Calu3 (cell line): Measurements from ENCODE around the gene PICALM. TPM values are rescaled to one million over a fixed set of nuclear protein-coding genes. Genes with fewer than 3 reads are reported as not detected.

Source experiments
- Bru-seq: library from RNA; stranded (reverse); fragments of 400-500 nt; gene quantifications from one replicate; lab custom pipeline; 2021; lab: Mats Ljungman, UMichigan
- BruChase-seq, 2 experiments: library from RNA; stranded (reverse); fragments of 400-500 nt; gene quantifications; one replicate each; lab custom pipeline; 2021; lab: Mats Ljungman, UMichigan
- BruUV-seq: library from RNA; stranded (reverse); fragments of 400-500 nt; replicated peaks from 2 replicates; lab custom pipeline; 2021; lab: Mats Ljungman, UMichigan
- CTCF ChIA-PET: fragments of 300-600 bp; sonication (Branson Sonifier 250); formaldehyde crosslinking; loops from one replicate; lab custom pipeline; 2022; ENCODE audit warnings: antibody characterized with exemption; lab: Charles Lee
- DNase-seq: peaks from one replicate; pipeline ENCODE4 v3.0.0; 2022
- H3K27ac Mint-ChIP-seq: one replicate; pipeline ENCODE4 v1.8.0; 2022; ENCODE audit warnings: mixed read lengths; ENCODE audit not compliant: unreplicated experiment
- H3K27me3 Mint-ChIP-seq: one replicate; pipeline ENCODE4 v1.8.0; 2022; ENCODE audit warnings: mixed read lengths; ENCODE audit not compliant: unreplicated experiment
- H3K36me3 Mint-ChIP-seq: one replicate; pipeline ENCODE4 v1.8.0; 2022; ENCODE audit warnings: mild to moderate bottlenecking, moderate library complexity, mixed read lengths; ENCODE audit not compliant: insufficient read depth, unreplicated experiment
- H3K4me1 Mint-ChIP-seq: one replicate; pipeline ENCODE4 v1.8.0; 2022; ENCODE audit warnings: mild to moderate bottlenecking, low read depth, mixed read lengths; ENCODE audit not compliant: unreplicated experiment
- H3K4me3 Mint-ChIP-seq: one replicate; pipeline ENCODE4 v1.8.0; 2022; ENCODE audit warnings: mild to moderate bottlenecking, low read depth, moderate library complexity, mixed read lengths; ENCODE audit not compliant: unreplicated experiment
- H3K9me3 Mint-ChIP-seq: one replicate; pipeline ENCODE4 v1.8.0; 2022; ENCODE audit warnings: low read depth, mixed read lengths; ENCODE audit not compliant: unreplicated experiment
- CTCF ChIP-seq: fragments of 200-600 bp; IDR thresholded peaks from one replicate; pipeline ENCODE4 v1.8.0; 2022; ENCODE audit warnings: antibody characterized with exemption; ENCODE audit not compliant: unreplicated experiment
- intact Hi-C: fragments of 100-400 bp; cut with micrococcal nuclease; formaldehyde crosslinking; loops from one replicate; pipeline ENCODE4 v1.10.0; 2022; ENCODE audit not compliant: unreplicated experiment
- long read RNA-seq: library from polyadenylated mRNA; stranded (forward); transcript quantifications from one replicate; pipeline ENCODE4 v2.0.0, GENCODE V29; 2022
- total RNA-seq: library from RNA; stranded (reverse); gene quantifications from 2 replicates; pipeline ENCODE4 v1.2.3, GENCODE V29; 2022

The PICALM gene
- total RNA-seq (116 and 124 TPM in 2 replicates), Bru-seq, nascent RNA (percentile 97 among the genes with signal in this experiment), BruChase-seq, experiment 1, labeled RNA remaining after a 6-hour chase (percentile 94 among the genes with signal in this experiment), BruChase-seq, experiment 2, labeled RNA remaining after a 2-hour chase (percentile 93 among the genes with signal in this experiment)
- long read RNA-seq, partial matches to known transcripts: 4 of 30 reads
- long read RNA-seq, other reads (novel, unspliced or antisense): 22 of 30 reads

GRCh38 chr11:86068951-86069407 is at the start of gene PICALM:
TSS of gene PICALM (minus strand) at chr11:86069084. CDS start at chr11:86068780, 304 bp downstream.
- Mint-ChIP-seq H3K4me1 (peaks cover 28% of the 10 kb centered on the region), H3K36me3 (peaks cover 47% of the 10 kb centered on the region), H3K27ac (peak within 1 kb of the TSS; percentile 99), H3K27me3 (no peaks in the 10 kb centered on the region), H3K9me3 (no peaks in the 10 kb centered on the region), H3K4me3 (peak within 1 kb of the TSS; percentile 99)
- intact Hi-C loops: loop anchor here (1.0 to 5.0 kb wide), 4 partner anchors 22 to 148 kb away; no protein-coding TSS in a partner anchor
- DNase-seq: peak; percentile 94
- no peak for TF ChIP-seq CTCF
- no TSS peak for BruUV-seq
- CTCF ChIA-PET: interaction anchor here (0.7 to 3.3 kb wide), 7 partner anchors 25 to 125 kb away, joined by 3 to 24 read pairs (median 4); no protein-coding TSS in a partner anchor

- BruUV-seq: no TSS peak
- DNase-seq: no peak
- Mint-ChIP-seq H3K27ac (no peak overlapping the region), H3K4me1 (peaks cover 75% of the 10 kb centered on the region), H3K27me3 (no peaks in the 10 kb centered on the region), H3K9me3 (peaks cover 2% of the 10 kb centered on the region), H3K36me3 (peaks cover 11% of the 10 kb centered on the region), H3K4me3 (no peak overlapping the region)
- intact Hi-C loops: loop anchor here (5.0 kb wide), 3 partner anchors 34 to 74 kb away; no protein-coding TSS in a partner anchor
- no peak for TF ChIP-seq CTCF
- CTCF ChIA-PET: interaction anchor here (1.0 kb wide), 1 partner anchor 75 kb away, joined by 5 read pairs; no protein-coding TSS in a partner anchor
Measured at GRCh38 chr11:86118253-86118652, 49.4 kb upstream of the PICALM start.

- TF ChIP-seq CTCF: no peak
- no TSS peak for BruUV-seq
- DNase-seq: no peak
- Mint-ChIP-seq H3K4me3 (no peak overlapping the region), H3K9me3 (peaks cover 2% of the 10 kb centered on the region), H3K4me1 (peaks cover 69% of the 10 kb centered on the region), H3K27me3 (no peaks in the 10 kb centered on the region), H3K27ac (no peak overlapping the region), H3K36me3 (peaks cover 11% of the 10 kb centered on the region)
- intact Hi-C loops: loop anchor here (5.0 kb wide), 3 partner anchors 35 to 75 kb away; no protein-coding TSS in a partner anchor
- CTCF ChIA-PET: interaction anchor here (1.0 kb wide), 1 partner anchor 76 kb away, joined by 5 read pairs; no protein-coding TSS in a partner anchor
Measured at GRCh38 chr11:86117712-86118063, 48.8 kb upstream of the PICALM start.

- Mint-ChIP-seq H3K36me3 (peaks cover 11% of the 10 kb centered on the region), H3K4me3 (no peak overlapping the region), H3K27me3 (no peaks in the 10 kb centered on the region), H3K4me1 (peaks cover 64% of the 10 kb centered on the region), H3K9me3 (peaks cover 2% of the 10 kb centered on the region), H3K27ac (peak overlapping the region; percentile 98)
- CTCF ChIA-PET: interaction anchor here (1.8 to 2.4 kb wide), 2 partner anchors 50 to 77 kb away, joined by 4 to 19 read pairs; no protein-coding TSS in a partner anchor
- no peak for TF ChIP-seq CTCF
- no TSS peak for BruUV-seq
- DNase-seq: no peak
- intact Hi-C loops: loop anchor here (5.0 kb wide), 3 partner anchors 35 to 75 kb away; no protein-coding TSS in a partner anchor
Measured at GRCh38 chr11:86117001-86117711, 48.3 kb upstream of the PICALM start.
